Lower lobe of right lung (tissue), 2 donors: ENCODE results near the gene CELF2. TPM values are rescaled to one million over a fixed set of nuclear protein-coding genes. Genes with fewer than 3 reads are reported as not detected.
"Not testable (repeated sequence)": the region's sequence is repeated elsewhere in the genome, so short reads cannot be mapped to it uniquely, and the experiment has no call there.

Experiments used
- ATAC-seq, 2 donors: fragments of 200-7000 bp; cut with Tn5 transposase; one replicate each; pipeline ENCODE4 v1.9.1; 2020 to 2022; ENCODE audit warnings: mild to moderate bottlenecking in 2 of 2, moderate library complexity in 2 of 2
- DNase-seq: peaks from one replicate; pipeline ENCODE4 v3.0.0-alpha.2; 2020
- H3K27ac ChIP-seq: fragments of 200-600 bp; one replicate; pipeline ENCODE4 v1.8.0; 2022
- H3K27me3 ChIP-seq: fragments of 200-600 bp; one replicate; pipeline ENCODE4 v1.8.0; 2022; ENCODE audit warnings: low read depth
- H3K36me3 ChIP-seq: fragments of 200-600 bp; one replicate; pipeline ENCODE4 v1.8.0; 2022; ENCODE audit warnings: mild to moderate bottlenecking
- H3K4me1 ChIP-seq: fragments of 200-600 bp; one replicate; pipeline ENCODE4 v1.8.0; 2022
- H3K4me3 ChIP-seq: fragments of 200-600 bp; one replicate; pipeline ENCODE4 v1.8.0; 2022; ENCODE audit warnings: mild to moderate bottlenecking
- H3K9me3 ChIP-seq: fragments of 200-600 bp; one replicate; pipeline ENCODE4 v1.8.0; 2022
- intact Hi-C: fragments of 100-400 bp; cut with DNase I; formaldehyde crosslinking; loops from one replicate; pipeline ENCODE4 v1.11.0; 2022
- total RNA-seq: library from RNA; stranded (reverse); fragmentation: NEBNext Ultra II Directional; extraction: Animal tissue kit (Norgen Biotek cat#: 25700); gene quantifications from one replicate; pipeline ENCODE4 v1.2.1, GENCODE V29; 2021
- TF ChIP-seq, protein P1 (sequence below): fragments of 200-600 bp; IDR thresholded peaks from one replicate; pipeline ENCODE4 v1.8.0; 2022; ENCODE audit warnings: antibody characterized with exemption, mild to moderate bottlenecking
- donor health status: DM: no; HTN: yes; CAD: no; lungs with severe emphysema.

The CELF2 gene
- total RNA-seq, 1 donor from 2014 or later, result 106 TPM

DNA sequence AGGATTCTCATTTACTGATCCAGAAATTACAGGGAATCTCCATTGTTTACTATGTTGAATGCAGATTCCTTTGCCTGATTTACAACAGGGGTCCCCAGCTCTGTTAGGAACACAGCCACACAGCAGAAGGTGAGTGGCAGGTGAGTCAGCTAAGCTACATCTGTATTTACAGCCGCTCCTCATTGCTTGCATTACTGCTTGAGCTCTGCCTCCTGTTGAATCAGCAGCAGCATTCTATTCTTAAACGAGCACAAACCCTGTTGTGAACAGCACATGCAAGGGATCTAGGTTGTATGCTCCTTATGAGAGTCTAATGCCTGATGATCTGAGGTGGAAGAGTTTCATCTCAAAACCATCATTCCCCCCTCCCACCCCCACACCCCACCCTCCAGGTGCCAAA, 23.3 kb upstream of the CELF2 start:
- Histone ChIP-seq H3K27ac (no peak overlapping the region), H3K36me3 (no peaks in the 10 kb centered on the region), H3K9me3 (no peaks in the 10 kb centered on the region), H3K4me1 (no peaks in the 10 kb centered on the region), H3K4me3 (no peak overlapping the region), H3K27me3 (no peaks in the 10 kb centered on the region)
- TF ChIP-seq, protein P1, sequence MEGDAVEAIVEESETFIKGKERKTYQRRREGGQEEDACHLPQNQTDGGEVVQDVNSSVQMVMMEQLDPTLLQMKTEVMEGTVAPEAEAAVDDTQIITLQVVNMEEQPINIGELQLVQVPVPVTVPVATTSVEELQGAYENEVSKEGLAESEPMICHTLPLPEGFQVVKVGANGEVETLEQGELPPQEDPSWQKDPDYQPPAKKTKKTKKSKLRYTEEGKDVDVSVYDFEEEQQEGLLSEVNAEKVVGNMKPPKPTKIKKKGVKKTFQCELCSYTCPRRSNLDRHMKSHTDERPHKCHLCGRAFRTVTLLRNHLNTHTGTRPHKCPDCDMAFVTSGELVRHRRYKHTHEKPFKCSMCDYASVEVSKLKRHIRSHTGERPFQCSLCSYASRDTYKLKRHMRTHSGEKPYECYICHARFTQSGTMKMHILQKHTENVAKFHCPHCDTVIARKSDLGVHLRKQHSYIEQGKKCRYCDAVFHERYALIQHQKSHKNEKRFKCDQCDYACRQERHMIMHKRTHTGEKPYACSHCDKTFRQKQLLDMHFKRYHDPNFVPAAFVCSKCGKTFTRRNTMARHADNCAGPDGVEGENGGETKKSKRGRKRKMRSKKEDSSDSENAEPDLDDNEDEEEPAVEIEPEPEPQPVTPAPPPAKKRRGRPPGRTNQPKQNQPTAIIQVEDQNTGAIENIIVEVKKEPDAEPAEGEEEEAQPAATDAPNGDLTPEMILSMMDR, result no peak
- ATAC-seq (no peak), DNase-seq (no peak)
- intact Hi-C loops, result no loop called here

DNA sequence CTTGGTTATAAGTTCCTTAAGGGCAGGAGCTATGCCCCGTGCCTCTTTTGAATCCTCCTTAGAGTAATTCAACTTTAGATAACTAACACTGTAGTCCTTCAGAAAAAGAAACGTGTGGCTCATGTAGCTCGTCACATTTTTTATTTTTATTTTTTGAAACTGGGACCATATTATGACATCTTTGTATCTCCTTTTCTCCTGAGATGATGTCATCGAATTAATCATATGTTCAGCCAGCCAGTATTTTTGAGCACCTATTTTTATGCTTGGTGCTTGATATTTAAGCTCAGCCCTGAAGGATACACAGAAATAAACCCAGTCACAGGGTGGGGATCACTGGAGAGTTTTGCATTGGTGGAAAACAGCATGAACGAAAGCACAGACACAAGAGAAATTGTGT, 22.6 kb upstream of the CELF2 start:
- Histone ChIP-seq H3K36me3 (no peaks in the 10 kb centered on the region), H3K4me3 (no peak overlapping the region), H3K27ac (no peak overlapping the region), H3K9me3 (no peaks in the 10 kb centered on the region), H3K27me3 (no peaks in the 10 kb centered on the region), H3K4me1 (no peaks in the 10 kb centered on the region)
- TF ChIP-seq, protein P1, result no peak
- intact Hi-C loops, result no loop called here
- ATAC-seq, result no peak
- no peak for DNase-seq

- H3K9me3 ChIP-seq, result no peaks in the 10 kb centered on the region
- H3K4me3 ChIP-seq, result no peak overlapping the region
- H3K36me3 ChIP-seq, result no peaks in the 10 kb centered on the region
- H3K4me1 ChIP-seq, result no peaks in the 10 kb centered on the region
- H3K27ac ChIP-seq, result no peak overlapping the region
- TF ChIP-seq, protein P1, result no peak
- ATAC-seq (no peak), DNase-seq (no peak)
- intact Hi-C loops, result no loop called here
- H3K27me3 ChIP-seq, result no peaks in the 10 kb centered on the region
Observed at GRCh38 chr10:10996966-10997620, 20.6 kb upstream of the CELF2 start.

DNA sequence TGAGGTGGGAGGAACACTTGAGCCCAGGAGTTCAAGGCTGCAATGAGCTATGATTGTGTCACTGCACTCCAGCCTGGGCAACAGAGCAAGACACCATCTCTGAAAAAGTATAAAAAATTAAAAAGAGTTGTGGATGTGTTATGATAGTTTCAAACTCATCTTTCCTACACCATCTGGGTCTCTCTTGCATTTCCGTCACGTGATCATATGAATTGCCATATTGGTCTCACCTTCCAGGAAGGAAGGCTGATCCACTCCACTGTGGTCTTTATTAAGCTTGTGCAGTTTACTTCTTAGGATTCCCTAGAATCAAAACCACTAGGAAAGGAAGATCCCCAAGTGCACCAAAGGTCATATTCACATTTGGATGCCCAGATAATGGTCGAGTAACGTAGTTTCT, 18.2 kb upstream of the CELF2 start:
- H3K27me3 ChIP-seq, H3K4me3 ChIP-seq, H3K36me3 ChIP-seq, ATAC-seq, H3K4me1 ChIP-seq, DNase-seq, intact Hi-C loops, H3K27ac ChIP-seq, H3K9me3 ChIP-seq: not testable (repeated sequence)

- intact Hi-C loops, result no loop called here
- no peak for DNase-seq
- no peak for ATAC-seq
Observed at GRCh38 chr10:11002485-11002884, 15.2 kb upstream of the CELF2 start.

GRCh38 chr10:11002916-11003315, 14.8 kb upstream of the CELF2 start:
- H3K4me3 ChIP-seq, result no peak overlapping the region
- H3K36me3 ChIP-seq, result no peaks in the 10 kb centered on the region
- no peaks in the 10 kb centered on the region for H3K27me3 ChIP-seq
- H3K4me1 ChIP-seq, result no peaks in the 10 kb centered on the region
- H3K9me3 ChIP-seq, result no peaks in the 10 kb centered on the region
- no peak overlapping the region for H3K27ac ChIP-seq
- ATAC-seq (no peak), DNase-seq (no peak)
- intact Hi-C loops, result no loop called here
- TF ChIP-seq, protein P1, result no peak

More at GRCh38 chr10:11002485-11002884, 15.2 kb upstream of the CELF2 start:
- H3K27me3 ChIP-seq, result no peaks in the 10 kb centered on the region
- TF ChIP-seq, protein P1, result no peak
- no peak overlapping the region for H3K27ac ChIP-seq
- no peak overlapping the region for H3K4me3 ChIP-seq
- no peaks in the 10 kb centered on the region for H3K36me3 ChIP-seq
- H3K4me1 ChIP-seq, result no peaks in the 10 kb centered on the region
- no peaks in the 10 kb centered on the region for H3K9me3 ChIP-seq
